HG03378 (cell line): ENCODE results near the gene PRR22.
"Not testable (repeated sequence)": the region's sequence is repeated elsewhere in the genome, so short reads cannot be mapped to it uniquely, and the experiment has no call there.

Source experiments
- ATAC-seq: cut with Tn5 transposase; IDR thresholded peaks from one replicate; pipeline ENCODE4 v1.9.1; 2021; ENCODE audit warnings: mild to moderate bottlenecking, moderate library complexity; ENCODE audit not compliant: unreplicated experiment

PRR22 gene

DNA sequence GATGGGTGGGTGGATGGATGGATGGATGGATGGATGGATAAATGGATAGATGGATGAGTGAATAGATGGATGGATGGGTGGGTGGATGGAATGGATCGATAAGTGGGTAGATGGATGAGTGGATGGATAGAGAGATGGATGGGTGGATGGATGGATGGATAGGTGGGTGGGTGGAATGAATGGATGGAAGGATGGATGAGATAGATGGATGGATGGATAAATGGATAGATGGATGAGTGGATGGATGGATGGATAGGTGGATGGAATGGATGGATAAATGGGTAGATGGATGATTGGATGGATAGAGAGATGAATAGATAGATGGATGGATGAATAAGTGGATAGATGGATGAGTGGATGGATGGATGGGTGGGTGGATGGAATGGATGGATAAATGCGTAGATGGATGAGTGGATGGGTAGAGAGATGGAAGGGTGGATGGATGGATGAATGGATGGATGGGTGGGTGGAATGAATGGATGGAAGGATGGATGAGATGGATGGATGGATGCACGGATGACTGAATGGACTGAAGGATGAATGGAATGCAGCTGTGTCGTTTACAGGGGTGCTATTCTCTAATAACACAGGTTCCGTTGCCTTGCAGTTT lies 21.8 kb downstream of the PRR22 start:
- ATAC-seq: no peak

- ATAC-seq: no peak
These were observed 30.8 kb downstream of the PRR22 start for GRCh38 chr19:5753743-5754142.

DNA sequence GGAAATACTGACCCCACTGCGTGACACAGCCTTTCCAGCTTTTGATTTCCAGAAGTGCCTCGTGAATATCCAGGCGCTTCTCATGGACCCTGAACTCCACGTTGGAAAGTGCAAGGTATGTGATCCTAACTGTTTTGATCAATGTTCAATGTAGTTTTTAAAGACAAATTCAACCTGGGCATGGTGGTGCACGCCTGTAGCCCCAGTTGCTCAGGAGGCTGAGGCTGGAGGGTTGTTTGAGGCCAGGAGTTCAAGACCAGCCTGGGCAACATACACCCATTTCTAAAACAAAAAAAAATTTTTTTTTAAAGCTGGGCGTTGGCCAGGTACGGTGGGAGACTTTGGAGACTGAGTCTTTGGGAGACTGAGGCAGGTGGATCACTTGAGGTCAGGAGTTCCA lies 32.8 kb downstream of the PRR22 start:
- ATAC-seq: no peak

- ATAC-seq: no peak
These were observed 35.0 kb downstream of the PRR22 start for GRCh38 chr19:5749505-5749904.

GRCh38 chr19:5748920-5749319 lies 35.6 kb downstream of the PRR22 start:
- ATAC-seq: not testable (repeated sequence)

DNA sequence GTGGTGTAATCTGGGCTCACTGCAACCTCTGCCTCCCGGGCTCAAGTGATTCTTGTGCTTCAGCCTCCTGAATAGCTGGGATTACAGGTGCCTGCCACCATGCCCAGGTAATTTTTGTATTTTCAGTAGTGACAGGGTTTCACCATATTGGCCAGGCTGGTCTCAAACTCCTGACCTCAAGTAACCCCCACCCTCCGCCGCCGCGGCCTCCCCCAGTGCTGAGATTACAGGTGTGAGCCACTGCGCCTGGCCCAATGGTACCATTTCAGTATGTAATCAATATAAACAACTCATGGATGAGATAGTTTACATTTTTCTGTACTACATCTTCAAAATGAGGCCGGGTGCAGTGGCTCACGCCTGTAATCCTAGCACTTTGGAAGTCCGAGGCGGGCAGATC lies 39.5 kb downstream of the PRR22 start:
- not testable (repeated sequence) for ATAC-seq

- no peak for ATAC-seq
These were observed 40.9 kb downstream of the PRR22 start for GRCh38 chr19:5743630-5744029.

DNA sequence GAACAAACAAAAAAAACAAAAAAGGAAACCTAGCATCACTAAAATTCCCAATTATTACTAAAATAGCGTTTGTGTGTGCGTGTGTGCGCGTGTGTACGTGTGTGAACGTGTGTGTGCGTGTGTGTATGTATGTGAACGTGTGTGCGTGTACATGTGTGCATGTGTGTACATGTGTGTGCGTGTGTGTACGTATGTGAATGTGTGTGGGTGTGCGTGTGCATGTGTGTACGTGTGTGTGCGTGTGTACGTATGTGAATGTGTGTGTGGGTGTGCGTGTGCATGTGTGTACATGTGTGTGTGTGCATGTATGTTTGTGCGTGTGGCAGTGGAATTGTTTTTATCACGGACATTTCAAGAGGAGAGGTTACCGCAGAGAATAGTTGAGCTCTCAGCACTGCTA lies 42.5 kb downstream of the PRR22 start:
- ATAC-seq: no peak

DNA sequence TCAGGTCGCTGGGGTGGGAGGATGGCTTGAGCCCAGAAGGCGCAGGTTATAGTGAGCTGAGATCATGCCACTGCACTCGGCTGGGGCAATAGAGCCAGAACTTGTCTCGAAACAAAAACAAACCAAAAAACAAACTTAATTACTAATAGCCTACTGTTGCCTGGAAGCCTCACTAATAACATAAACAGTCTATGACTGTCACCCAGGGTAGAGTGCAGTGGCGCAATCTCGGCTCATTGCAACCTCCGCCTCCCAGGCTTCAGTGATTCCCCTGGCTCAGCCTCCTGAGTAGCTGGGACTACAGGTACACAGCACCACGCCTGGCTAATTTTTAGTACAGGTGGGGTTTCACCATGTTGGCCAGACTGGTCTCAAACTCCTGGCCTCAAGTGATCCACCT lies 46.1 kb downstream of the PRR22 start:
- no peak for ATAC-seq

- ATAC-seq: not testable (repeated sequence)
These were observed 51.4 kb downstream of the PRR22 start for GRCh38 chr19:5733172-5733571.
